Left lung (tissue), 10 donors: ENCODE results near the gene NEO1. TPM values are rescaled to one million over a fixed set of nuclear protein-coding genes. Genes with fewer than 3 reads are reported as not detected.

Experiments
- ATAC-seq: fragments of 200-7000 bp; cut with Tn5 transposase; one replicate; pipeline ENCODE4 v1.9.1; 2020; ENCODE audit warnings: moderate library complexity
- DNase-seq, 4 donors: peaks; one replicate each; pipeline ENCODE4 v3.0.0-alpha.2; 2013 to 2020
- H3K27ac ChIP-seq, 2 donors: fragments of 200-600 bp; sonication (generic) in 1 of 2; one replicate each; pipeline versions ENCODE4 v1.5.0 to v1.8.0; 2020 to 2021
- H3K27me3 ChIP-seq, 2 donors: fragments of 200-600 bp; sonication (generic) in 1 of 2; one replicate each; pipeline versions ENCODE4 v1.5.0 to v1.8.0; 2020 to 2021
- H3K36me3 ChIP-seq, 2 donors: fragments of 200-600 bp; sonication (generic) in 1 of 2; one replicate each; pipeline versions ENCODE4 v1.5.0 to v1.8.0; 2020 to 2021
- H3K4me1 ChIP-seq, 2 donors: fragments of 200-600 bp; one replicate each; pipeline ENCODE4 v1.8.0; 2021
- H3K4me3 ChIP-seq, 2 donors: fragments of 200-600 bp; sonication (generic) in 1 of 2; one replicate each; pipeline versions ENCODE4 v1.5.0 to v1.8.0; 2020 to 2021; ENCODE audit warnings: mild to moderate bottlenecking in 1 of 2
- H3K9me3 ChIP-seq, 2 donors: fragments of 200-600 bp; sonication (generic) in 1 of 2; one replicate each; pipeline versions ENCODE4 v1.5.0 to v1.8.0; 2020 to 2021
- intact Hi-C, 2 donors: fragments of 100-400 bp; cut with DNase I; formaldehyde crosslinking; loops; one replicate each; pipeline versions ENCODE4 v1.11.2 to v1.14.2; 2022
- polyA plus RNA-seq, 6 donors: library from polyadenylated mRNA; unstranded; fragments of 120-200 nt; gene quantifications; one replicate each; pipeline ENCODE4 v1.2.1, GENCODE V29; 2013; ENCODE audit not compliant: insufficient read length in 6 of 6
- total RNA-seq, 2 donors: library from RNA; stranded (reverse); fragmentation: NEBNext Ultra II Directional; extraction: Animal tissue kit (Norgen Biotek cat#: 25700); gene quantifications; one replicate each; pipeline ENCODE4 v1.2.1, GENCODE V29; 2021
- TF ChIP-seq, protein P1 (sequence below), 2 donors: fragments of 200-600 bp; sonication (generic) in 1 of 2; IDR thresholded peaks; one replicate each; pipeline versions ENCODE4 v1.5.0 to v1.8.0; 2021; ENCODE audit warnings: antibody characterized with exemption in 2 of 2
- donor health status: DM: no; HTN: yes; CAD: no.
- donor health status: DM: no; HTN: no; CAD: no.

NEO1 gene
- total and polyA plus RNA-seq, 8 donors: 30.1 to 155 (median 110) TPM

DNA sequence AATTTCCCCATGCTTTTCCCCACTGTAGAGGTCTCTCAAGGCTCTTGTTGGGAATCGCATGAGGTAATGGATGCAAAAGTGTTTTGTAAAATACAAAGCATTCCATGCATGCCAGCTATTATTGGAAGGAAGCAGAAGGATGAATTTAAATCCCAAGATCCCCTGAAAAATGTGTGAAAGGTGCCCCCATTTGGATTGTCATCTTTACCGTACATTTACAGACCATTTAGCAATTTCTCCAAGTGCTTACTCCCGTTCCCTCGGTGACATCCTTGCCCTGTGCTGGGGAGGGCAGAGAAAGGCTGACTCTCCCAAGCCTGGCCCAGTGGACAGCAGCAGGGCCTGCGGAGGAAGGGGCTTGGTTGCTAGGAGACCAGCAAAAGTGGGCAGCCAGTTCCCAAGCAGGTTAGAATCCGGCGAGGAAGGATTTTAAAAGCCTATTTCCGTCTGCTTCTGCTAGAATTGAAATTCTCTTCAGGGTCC, 31.1 kb upstream of the NEO1 start:
- Histone ChIP-seq H3K9me3 (no peaks in the 10 kb centered on the region), H3K4me3 (no peak overlapping the region), H3K4me1 (no peaks in the 10 kb centered on the region), H3K36me3 (no peaks in the 10 kb centered on the region), H3K27ac (no peak overlapping the region), H3K27me3 (peaks cover 0 to 32% of the 10 kb centered on the region in 2 donors)
- ATAC-seq (no peak), DNase-seq (no peak)
- TF ChIP-seq, protein P1, sequence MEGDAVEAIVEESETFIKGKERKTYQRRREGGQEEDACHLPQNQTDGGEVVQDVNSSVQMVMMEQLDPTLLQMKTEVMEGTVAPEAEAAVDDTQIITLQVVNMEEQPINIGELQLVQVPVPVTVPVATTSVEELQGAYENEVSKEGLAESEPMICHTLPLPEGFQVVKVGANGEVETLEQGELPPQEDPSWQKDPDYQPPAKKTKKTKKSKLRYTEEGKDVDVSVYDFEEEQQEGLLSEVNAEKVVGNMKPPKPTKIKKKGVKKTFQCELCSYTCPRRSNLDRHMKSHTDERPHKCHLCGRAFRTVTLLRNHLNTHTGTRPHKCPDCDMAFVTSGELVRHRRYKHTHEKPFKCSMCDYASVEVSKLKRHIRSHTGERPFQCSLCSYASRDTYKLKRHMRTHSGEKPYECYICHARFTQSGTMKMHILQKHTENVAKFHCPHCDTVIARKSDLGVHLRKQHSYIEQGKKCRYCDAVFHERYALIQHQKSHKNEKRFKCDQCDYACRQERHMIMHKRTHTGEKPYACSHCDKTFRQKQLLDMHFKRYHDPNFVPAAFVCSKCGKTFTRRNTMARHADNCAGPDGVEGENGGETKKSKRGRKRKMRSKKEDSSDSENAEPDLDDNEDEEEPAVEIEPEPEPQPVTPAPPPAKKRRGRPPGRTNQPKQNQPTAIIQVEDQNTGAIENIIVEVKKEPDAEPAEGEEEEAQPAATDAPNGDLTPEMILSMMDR (IDR thresholded peaks at IDR 0.05): no peak
- intact Hi-C loops: no loop called here

DNA sequence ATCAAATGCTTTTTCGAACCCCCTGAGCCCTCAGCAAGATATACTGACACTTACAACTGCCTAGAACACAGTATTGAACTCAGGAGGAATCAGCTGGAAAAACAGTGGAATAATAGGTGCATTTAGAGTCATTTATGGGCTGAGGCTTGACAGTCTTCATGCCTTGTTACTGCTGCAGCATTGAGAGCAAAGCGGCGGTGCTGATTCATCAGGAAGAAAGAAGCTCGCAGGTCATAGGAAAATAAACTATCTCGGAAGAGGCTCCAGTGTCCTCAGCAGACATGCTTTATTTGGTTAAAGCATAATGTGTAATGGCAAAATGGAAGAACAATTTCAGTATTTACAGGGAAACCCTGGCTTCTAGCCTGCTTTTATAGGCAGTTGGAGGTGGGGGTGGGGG, 30.1 kb upstream of the NEO1 start:
- H3K4me3 ChIP-seq: no peak overlapping the region
- no peak overlapping the region for H3K27ac ChIP-seq
- TF ChIP-seq, protein P1 (IDR thresholded peaks at IDR 0.05): no peak
- no peaks in the 10 kb centered on the region for H3K4me1 ChIP-seq
- ATAC-seq (no peak), DNase-seq (no peak)
- peaks cover 0 to 32% of the 10 kb centered on the region in 2 donors for H3K27me3 ChIP-seq
- intact Hi-C loops: no loop called here
- no peaks in the 10 kb centered on the region for H3K9me3 ChIP-seq
- H3K36me3 ChIP-seq: no peaks in the 10 kb centered on the region

DNA sequence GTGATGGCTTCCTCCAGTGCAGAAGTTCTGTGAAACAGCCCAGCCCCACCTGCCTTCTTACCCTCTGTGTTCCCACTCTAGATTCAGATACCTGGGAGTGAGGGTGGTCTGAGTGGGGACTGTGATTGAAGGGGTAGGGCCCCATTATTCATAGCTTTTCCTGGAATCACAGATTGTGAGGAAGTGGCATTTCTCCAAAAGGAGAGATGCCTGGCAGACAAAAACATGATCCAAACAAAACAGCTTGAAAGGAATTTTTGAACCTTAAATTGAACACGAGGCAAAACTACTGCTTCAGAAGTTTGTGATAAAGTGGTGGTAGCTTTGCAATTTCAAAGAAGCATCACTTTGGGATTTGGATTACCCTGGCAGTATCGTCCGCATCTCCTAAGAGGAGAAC, 29.2 kb upstream of the NEO1 start:
- ATAC-seq (no peak), DNase-seq (no peak)
- no peaks in the 10 kb centered on the region for H3K4me1 ChIP-seq
- H3K4me3 ChIP-seq: no peak overlapping the region
- H3K27me3 ChIP-seq: peaks cover 0 to 32% of the 10 kb centered on the region in 2 donors
- H3K9me3 ChIP-seq: no peaks in the 10 kb centered on the region
- TF ChIP-seq, protein P1 (IDR thresholded peaks at IDR 0.05): no peak
- H3K27ac ChIP-seq: no peak overlapping the region
- no peaks in the 10 kb centered on the region for H3K36me3 ChIP-seq
- intact Hi-C loops: no loop called here

DNA sequence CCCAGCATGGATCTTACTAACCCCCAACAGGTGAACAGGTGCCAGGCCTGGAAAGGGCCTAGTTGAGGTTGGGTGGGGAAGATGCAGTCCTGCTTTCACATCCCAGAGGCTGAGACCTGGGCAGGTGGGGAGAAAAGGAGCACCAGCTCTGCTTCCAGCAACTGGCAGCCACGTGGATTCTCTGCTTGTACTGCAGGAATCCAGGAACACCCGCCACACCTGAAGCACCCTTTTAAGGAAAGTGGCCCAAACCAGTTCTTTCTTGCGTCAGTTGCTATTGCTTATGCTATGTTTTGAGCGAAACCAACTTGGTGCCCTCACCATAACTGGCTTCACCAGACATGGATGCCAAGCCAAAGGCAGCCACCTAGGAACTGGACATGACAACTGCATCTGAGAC, 28.1 kb upstream of the NEO1 start:
- Histone ChIP-seq H3K4me1 (no peaks in the 10 kb centered on the region), H3K9me3 (no peaks in the 10 kb centered on the region), H3K27ac (no peak overlapping the region), H3K36me3 (no peaks in the 10 kb centered on the region), H3K27me3 (peaks cover 0 to 34% of the 10 kb centered on the region in 2 donors), H3K4me3 (no peak overlapping the region)
- intact Hi-C loops: no loop called here
- ATAC-seq (peak; percentile 89), DNase-seq (peak in 2 of 4 donors; percentile 51 to 54)
- TF ChIP-seq, protein P1 (IDR thresholded peaks at IDR 0.05): no peak

DNA sequence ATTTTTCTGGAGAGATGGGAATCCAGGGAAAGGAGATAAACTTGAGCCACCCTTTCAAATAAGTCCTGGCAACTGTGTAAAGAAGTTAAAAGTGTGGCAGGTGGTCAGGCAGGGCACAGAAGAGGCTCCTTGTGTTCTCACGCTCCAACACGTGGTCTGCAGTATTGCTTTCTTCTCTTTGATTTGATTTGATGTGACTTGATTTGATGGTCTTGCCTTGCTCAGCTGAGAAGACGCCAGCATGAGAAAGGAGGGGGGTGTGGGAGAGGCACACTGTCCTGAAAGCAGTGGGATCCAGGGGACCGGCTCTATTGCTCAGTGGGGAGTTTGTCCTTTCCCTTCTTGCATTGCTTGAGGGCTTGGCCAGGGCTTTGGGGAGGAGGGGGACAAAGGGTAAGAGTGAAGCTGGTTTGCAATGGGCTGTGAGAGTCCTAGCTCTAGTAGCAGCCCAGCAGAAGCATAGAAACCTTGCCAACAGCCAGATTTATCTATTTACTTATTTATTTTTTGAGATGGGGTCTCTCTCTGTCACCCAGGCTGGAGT, 25.7 kb upstream of the NEO1 start:
- no peaks in the 10 kb centered on the region for H3K9me3 ChIP-seq
- H3K27me3 ChIP-seq: peaks cover 0 to 25% of the 10 kb centered on the region in 2 donors
- H3K27ac ChIP-seq: no peak overlapping the region
- no peak for DNase-seq
- no peaks in the 10 kb centered on the region for H3K36me3 ChIP-seq
- no peak overlapping the region for H3K4me3 ChIP-seq
- TF ChIP-seq, protein P1 (IDR thresholded peaks at IDR 0.05): no peak
- intact Hi-C loops: no loop called here
- no peak for ATAC-seq
- no peaks in the 10 kb centered on the region for H3K4me1 ChIP-seq
